HT-29 (cell line): ENCODE measurements around the gene RASGRP2. TPM values are rescaled to one million over a fixed set of nuclear protein-coding genes. Genes with fewer than 3 reads are reported as not detected.
A peak's percentile ranks its signal among the peaks of the same experiment; 100 is the strongest.

ENCODE experiments used
- DNase-seq: peaks from one replicate; pipeline ENCODE4 v3.0.0-alpha.2; 2015; ENCODE audit warnings: low spot score
- total RNA-seq: library from RNA; depleted of rRNA; stranded (reverse); fragments of >200 nt; shearing (Covaris generic); gene quantifications from 2 replicates; pipeline ENCODE4 v1.2.3, GENCODE V29; 2014

RASGRP2 gene
- total RNA-seq, 1 experiment from 2014 or later = not detected

DNA sequence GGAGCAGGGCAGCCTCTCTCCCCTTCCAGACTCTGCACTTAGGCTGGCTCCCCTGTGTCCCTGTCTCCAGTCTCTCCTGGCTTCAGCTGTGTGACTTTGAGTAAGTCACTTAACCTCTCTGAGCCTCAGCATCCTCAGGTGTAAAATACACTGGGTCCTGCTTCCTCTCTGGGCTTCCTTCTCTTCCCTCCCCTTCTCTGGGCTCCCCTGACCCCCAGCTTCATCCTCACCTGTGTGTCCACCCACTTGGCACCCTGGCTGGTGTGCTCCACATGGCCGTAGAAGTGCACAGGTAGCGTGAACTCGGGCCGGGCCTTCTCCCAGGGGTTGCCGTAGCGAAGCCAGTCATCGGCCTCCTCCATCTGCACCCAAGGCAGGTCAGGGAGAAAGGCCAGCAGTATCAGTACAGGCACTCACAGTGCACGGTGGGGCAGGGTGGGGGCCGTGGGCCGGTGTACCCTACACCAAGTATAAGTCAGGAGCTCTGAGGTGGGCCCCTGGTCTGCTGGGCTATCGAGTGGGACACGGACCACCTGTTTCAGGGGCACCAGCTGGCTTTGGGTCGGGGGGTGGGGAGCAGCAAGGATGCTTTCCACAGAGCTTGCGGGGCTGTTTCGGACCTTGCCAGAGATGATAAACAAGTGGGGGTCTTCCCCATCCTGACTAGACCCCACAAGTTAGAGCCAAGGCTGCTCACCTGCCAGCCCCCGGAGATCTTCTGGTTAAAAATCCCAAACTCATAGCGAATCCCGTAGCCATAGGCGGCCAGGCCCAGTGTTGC is 13.8 kb upstream of the RASGRP2 start:
- DNase-seq = no peak

DNA sequence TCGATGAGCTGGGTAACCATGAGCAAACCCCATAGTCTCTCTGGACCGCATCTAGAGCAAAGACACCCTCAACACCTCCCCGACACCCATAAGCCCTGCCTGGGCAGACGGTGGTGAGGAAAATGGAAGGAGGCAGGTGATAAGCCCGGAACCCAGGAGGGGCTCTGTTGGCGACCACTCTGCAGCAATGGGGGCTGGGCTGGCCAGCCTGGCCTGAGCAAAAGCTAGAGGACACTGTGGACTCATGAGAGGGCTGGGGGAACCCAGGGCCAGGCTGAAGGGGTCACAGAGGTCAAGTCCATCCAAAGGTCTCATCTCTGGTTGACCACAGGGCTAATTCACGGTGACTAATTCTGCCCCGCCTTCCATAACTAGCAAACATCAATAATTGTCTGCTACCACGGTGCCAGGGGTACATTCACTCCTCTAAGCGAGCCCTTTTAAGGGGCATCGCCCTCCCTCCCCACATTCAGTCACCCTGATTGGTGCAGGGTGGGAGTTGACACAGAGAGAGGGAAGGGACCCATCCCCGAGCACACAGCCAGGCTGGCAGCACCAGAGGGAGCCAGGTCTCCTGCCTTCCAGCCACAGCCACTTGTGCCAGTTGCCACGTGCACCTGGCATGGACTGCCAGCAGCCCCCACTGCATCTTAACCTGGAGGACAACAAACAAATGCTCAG is 11.9 kb upstream of the RASGRP2 start:
- no peak for DNase-seq

DNA sequence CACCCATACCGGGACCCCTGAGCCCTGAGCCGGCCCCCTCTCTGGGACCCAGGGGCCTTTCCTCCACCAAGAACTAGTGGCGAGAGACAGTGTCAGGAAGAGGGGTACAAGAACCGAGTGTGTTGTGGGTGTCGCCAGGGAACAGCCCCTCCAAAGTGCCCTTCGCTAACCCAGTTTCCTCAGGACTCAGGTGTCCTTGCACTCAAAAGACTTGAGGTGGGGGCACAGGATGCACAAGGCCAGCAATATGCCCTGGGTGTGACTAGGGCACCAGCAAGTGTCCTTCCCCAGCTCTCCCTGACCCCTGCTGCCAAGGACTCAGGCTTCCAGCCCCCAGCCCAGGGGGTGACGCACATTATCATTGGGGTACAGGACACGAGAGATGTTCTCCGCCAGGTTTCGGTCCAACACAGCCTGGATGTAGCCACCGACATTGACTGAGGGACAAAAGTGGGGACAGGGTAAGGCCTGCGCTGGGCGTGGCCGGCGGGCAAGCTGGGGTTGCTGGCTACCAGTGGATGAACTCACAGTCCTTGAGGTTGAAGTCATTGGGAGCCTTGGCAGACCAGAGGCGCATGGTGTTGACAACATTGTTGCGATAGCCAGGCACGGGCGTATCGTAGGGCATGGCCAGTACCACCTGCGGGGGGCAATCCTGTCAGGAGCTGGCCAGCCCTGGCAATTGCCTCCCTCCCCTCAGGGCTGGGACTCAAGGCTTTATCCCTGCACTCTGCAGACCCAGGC is 11.1 kb upstream of the RASGRP2 start:
- no peak for DNase-seq

DNA sequence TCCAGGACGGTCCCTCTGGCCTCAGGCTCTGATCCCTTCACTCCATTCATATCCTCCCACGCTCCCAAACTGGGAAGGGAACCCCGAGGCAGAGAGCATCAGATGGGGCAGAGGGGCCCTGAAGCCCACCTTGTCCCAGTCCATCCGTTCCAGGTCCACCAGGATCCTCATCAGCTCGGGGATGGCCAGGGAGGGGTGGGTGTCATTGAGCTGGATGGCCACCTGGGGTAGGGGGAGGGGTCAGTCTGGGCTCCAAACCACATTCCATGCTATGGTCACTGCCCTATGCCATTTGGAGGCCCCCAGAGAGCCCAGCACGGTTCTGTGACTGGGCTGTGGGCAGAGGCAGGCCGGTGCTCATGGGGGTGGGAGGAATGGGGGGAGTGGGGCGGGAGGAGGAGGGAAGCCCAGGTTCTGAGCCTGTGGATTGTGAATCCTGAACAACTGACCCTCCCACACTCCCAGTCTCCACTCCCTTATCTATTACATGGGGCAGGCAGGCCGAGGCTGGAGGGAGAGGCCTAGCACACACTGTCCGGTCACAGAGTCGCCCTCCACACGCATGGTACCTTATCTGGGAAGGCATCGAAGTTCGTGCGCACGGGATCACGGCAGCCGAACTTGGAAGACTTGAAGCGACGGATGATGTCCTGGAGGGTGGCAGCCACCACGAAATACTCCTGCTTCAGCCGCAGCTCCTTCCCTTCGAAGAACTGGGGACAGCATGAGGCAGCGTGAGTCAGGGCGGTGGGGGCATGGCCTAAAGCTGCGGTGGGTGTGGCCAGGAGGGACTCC is 10.4 kb upstream of the RASGRP2 start:
- DNase-seq = no peak

DNA sequence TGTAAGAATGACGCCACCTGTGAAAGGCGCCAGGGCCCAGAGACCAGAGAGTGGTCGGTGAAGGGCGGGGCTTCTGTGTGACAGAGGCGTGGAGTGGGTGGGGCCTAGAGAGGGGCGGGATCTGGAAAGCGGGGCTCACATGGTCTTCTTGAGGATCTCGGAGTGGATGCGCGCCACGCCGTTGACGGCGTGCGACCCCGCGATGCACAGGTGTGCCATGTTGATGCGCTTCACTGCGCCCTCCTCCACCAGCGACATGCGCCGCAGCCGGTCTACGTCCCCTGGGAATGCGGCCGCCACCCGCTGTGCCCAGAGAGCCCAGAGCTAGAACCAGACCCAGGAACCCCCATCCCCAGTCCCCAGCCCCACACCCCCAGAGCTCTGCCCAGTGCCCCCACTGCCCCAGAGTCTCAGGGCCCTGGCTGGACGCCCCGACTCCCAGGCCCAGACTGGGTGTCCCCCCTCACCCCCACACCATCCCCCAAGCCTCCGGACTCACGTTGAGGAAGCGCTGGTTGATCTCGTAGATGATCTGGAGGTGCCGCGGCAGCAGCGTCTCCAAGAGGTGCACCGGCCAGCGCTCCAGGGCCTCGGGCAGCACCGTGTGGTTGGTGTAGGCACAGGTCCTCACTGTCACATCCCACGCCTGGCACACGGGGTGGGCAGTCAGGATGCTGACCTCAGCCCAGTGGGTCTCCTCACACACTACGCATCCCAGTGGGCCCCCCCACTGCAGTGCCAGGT is 9.6 kb upstream of the RASGRP2 start:
- DNase-seq = no peak

DNA sequence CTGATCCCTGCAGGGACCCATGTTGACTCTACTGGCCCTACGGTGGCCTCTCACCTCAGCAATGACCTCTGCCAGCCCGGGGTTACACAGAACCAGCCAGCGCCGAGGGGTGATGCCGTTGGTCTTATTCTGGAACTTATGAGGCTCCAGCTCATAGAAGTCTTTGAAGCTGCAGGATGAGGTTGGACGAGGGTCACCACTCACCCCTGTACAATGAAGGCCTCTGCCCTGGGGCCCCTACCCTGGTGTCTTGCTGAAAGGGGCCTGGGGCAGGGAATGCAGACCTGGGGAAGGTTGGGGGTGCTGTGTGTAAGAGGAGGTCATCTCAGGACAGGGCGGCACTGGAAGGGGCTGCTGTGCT is 9.1 kb upstream of the RASGRP2 start:
- no peak for DNase-seq

DNA sequence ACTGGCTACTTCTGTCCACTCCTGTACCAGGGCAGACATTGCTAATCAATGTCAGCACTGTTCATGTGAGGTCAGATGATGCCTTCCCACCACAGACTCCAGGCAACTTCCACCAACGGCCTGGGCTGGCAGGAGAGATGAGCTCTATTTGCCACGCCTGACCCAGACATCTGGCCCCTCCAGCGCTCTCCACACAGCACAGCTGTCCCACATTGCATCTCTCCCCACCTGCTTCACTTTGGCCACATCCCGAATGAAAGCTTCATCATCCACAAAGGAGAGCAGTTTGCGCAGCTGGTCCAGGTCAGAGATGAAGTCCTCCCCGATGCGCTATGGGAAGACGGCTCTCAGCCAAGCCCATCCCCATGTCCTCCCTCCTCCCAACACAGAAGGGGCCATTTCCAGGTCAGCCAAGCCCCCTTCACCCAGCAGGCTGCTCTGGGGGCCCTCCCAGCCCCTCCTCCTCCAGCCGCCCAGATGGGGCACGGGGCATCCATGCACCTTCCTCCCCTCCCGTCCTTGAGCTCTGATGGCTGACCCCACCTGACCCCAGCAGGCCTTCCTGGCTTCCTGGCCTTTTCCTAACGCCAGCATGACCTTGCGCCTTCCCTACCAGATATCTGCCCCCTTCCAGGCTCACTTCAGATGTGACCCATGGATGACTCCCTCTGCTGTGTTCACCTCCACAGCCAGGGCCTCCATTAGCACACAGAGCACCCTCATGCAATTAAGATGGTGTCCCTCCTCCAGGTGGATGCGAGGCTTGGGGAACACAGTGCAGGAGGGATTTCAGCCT is 8.4 kb upstream of the RASGRP2 start:
- no peak for DNase-seq

DNA sequence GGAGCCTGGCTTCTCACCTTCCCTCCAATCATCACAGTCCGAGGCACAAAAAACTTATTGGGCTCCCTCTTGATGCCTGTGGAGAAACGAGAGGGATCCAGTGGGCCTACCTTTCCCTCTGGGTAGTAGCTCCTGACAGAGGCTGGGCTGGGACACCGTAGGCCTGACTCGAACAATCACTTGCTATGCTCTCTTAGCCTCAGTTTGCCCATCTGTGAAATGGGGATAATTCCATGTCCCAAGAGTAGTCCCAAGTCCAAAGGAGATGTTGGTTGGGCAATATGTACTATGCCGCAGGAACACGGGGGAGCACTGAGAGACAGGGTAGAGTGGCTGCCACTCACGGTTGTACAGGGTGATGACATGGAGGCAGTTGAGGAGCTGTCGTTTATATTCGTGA is 7.6 kb upstream of the RASGRP2 start:
- no peak for DNase-seq

DNA sequence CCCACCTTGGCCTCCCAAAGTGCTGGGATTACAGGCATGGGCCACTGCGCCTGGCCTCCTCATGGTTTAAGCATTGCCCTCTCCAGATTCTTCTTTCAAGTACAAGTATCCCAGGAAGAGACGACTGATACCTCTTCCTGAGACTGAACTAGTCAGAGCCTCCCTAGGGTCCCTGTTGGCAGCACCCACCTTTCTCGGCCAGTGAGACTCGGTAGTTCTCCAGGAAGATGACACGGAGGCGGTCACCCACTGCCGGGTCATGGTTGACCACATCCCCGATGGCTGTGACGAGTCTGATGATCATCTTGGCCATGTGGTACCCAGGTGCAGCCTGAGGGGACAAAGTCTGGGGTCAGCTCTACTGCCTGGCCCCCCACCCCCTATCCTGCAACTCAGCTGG is 7.2 kb upstream of the RASGRP2 start:
- DNase-seq = no peak

DNA sequence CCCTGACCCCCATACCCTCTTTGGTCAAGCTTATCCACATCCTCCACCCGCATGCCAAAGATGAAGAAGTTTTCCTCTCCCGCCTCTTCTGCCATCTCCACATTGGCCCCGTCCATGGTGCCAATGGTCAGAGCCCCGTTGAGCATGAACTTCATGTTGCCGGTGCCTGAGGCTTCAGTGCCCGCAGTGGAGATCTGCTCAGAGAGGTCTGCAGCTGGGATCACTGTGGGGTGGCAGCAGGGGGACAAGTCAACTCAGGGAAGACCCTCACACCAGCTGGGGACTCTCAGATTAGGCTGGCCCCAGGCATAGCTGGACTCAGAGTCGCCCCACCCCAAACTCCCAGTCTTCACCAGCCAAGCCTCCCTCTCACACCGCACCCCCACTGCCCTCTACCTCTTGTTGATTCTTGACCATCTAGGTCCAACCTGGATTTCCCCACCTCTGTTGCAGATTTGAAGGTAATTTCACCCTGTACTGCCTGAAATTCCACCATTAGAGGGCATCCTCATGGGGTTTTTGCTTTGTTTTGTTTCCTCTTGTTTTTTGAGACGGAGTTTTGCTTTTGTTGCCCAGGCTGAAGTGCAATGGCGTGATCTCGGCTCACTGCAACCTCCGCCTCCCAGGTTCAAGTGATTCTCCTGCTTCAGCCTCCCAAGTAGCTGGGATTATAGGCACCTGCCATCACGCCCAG is 6.6 kb upstream of the RASGRP2 start:
- DNase-seq = no peak

DNA sequence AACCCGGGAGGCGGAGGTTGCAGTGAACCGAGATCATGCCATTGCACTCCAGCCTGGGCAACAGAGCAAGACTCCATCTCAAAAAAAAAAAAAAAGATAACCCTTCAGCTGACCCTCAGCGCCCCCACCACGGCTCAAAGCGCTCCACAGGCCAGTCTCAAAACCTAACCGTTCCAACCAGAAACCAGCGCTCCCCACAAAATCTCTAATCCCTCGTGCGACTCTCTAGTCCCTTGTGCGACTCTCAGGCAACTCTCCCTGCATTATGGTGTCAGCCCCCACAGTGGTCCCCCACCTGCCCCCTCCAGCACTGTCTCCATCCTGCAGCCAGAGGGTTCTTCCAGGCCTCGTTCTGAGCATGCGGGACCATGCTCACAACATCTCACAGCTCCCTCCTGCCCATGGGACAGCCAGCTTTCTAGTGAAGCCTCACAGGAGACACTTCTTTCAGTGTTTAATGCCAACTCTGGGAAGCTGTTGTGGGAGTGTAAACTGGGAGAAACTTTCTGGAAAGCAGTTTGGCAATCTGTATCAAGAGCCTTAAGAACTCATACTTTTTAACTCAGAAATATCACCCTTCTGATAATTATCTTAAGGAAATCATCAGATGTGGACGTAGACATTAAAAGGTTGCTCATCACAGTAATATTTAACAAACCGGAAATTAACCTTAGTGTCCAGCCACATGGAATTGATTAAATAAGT is 4.2 kb upstream of the RASGRP2 start:
- no peak for DNase-seq

DNA sequence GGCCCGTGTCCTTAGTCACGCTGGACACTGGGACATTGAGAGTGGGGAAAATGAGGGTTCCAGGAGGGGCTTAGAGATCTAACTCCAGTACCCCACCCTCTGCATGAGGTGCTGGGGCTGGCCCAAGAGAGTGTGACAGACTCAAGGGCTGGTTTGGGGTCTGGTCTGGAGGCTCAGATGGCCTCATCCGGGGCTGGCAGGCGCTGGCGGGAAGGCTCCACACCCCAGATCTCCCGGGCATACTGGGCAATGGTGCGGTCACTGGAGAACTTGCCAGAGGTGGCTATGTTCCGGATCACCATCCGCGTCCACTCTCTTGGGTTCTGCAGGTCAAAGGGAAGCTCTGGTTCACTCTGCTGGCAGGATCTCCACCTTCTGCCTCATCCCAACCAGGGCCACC is 2.5 kb upstream of the RASGRP2 start:
- no peak for DNase-seq

DNA sequence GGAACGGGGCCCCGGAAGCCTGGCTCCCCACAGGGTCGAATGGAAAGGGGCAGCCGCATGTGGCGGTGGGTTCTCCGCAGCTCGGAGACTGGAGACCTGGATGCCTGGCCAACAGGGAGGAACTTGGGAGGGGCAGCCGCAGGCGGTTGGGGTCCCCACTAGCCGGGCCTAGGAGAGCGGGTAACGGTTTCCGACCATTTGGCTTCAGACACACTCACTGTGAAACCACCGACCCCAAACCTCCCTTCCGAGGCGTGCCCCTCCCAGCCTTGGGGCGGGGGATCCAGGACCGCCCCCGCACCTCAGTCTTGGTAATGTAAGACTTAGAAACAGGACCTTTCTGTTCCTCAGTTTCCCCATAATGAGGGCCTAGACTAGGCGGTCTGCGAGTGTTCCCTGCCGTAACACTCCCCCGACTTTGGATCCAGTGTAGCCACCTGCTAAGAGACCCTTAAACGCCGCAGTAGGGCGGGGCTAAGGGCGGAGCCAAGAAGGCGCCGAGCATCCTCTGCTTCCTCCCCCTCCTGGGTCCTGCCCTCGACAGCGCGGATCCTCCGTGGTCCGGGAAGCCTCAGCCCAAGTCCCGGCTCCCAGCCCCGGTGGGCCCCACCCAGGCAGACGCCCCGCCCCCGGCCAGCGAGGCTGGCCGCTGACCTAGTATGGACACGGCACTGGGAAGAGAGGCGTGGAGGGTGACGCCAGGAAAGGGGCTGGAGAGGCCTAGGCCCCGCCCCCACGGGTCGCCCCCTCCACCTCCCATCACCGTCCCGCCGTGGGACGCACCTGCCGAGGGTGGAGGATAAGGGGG is 1.8 kb upstream of the RASGRP2 start:
- no peak for DNase-seq

DNA sequence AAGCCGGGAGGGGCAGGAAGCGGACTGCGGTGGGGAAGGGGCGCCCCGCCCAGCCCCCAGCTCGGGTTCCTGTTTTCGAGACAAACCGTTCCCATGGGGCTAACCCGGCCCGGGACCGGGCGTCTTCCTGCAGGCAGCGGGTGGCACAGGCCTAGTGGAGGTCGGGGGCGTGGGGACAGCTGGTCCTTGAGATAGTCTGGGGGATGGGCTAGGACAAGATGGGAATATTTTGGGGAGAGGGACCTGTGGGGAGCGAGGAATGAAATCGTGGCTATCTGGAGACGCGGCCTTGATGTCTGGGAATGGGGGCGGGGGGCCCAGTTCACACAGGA is 1.2 kb upstream of the RASGRP2 start:
- no peak for DNase-seq

DNA sequence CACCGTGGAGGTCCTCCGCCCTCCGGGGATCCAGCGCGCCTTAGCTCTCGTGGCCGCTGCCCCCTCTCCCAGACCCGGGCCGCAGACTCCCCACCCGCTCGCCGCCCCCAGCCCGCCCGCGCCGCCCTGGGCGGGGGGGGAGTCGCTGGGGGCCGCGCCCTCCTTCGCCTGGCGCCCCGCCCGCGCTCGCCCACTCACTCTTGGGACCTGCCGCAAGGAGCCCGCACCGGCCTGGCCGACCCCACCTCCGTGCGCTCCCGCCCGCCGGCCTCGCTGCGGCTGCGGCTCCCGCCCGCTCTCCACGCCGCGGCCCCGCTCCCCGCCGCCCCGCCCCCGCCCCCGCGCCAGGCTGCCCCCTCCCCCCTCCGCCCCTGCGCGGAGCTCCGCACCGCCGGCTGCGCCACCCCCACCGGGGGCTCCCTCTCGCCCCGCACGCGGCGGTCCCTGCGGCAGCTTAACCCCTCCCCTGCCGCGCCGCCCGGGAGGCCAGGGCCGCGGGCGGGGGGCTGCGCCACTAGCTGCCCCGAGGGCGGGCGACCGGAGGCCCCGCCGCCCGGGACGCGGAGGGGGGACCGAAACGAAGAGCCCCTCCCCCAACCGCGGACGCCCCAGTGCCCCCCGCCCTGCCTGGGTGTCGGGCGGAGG is 724 bp upstream of the RASGRP2 start:
- DNase-seq = no peak

DNA sequence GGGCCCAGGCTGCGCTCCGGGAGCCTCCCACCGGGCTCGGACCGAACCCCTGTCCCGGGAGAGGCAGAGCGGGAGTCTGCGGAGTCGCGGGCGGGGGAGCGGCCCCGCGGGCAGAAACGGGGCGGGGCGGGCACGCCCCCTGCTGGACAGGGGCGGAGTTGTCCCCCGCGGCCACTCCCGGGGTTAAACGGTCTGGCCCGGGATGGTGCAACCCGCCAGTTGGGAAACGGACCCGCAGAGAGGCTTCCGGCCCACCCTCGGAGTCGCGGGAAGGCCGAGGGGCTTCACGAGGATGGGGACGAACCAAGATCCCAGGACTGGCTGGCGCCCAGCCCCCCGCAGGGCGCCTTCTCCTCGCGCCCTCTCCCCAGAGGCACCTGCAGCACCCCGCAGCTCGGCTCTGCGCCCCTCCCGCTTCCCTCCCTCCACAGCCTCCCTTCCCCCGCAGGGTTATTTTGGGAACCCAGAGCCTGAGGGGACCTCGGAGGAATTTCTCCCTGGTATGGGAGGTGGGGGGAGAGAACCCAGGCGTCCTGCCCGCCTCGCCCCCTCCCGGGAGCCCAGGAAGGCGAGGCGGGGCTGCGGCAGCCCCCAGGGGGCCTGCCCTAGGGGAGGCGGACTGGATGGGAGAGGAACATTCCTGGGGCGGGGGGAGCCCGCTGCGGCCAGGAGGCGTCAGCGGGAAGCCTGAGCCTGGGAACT is 902 bp downstream of the RASGRP2 start:
- peak; percentile 58 for DNase-seq
